ENCODE results near the gene ZNF543. TPM values are rescaled to one million over a fixed set of nuclear protein-coding genes. Genes with fewer than 3 reads are reported as not detected.

Gene ZNF543
- total and polyA plus RNA-seq, 4 experiments from 2014 or later = 1.9 to 10.7 (median 7.8) TPM

- Mint-ChIP-seq H3K27ac (no peak within 1 kb of the TSS), H3K36me3 (peaks cover 14 to 42% of the 10 kb centered on the region in 2 donors), H3K27me3 (no peaks in the 10 kb centered on the region), H3K4me1 (peaks cover 6 to 39% (median 27%) of the 10 kb centered on the region in 4 donors), H3K4me3 (no peak within 1 kb of the TSS), H3K9me3 (peaks cover 0 to 2% (median 0%) of the 10 kb centered on the region in 8 donors)
- ChIA-PET CTCF (ENCODE audit: partially characterized antibody) (no interaction called here), POLR2A (ENCODE audit: partially characterized antibody) (interaction anchor here (0.6 to 1.6 kb wide), 2 partner anchors 40 kb away, joined by 3 to 20 read pairs; partner anchors contain the start of genes ZNF543 and ZNF805)
- intact Hi-C loops (cut with micrococcal nuclease) = loop anchor here (1.0 to 5.0 kb wide), 5 partner anchors 40 to 155 kb away; partner anchors contain the start of genes TRAPPC2B, ZNF264, ZNF543 and ZNF547
- no peaks in the 10 kb centered on the region for H3K27me3 ChIP-seq (ENCODE audit: insufficient read depth, low read length)
- peak within 1 kb of the TSS; percentile 100 for H3K27ac ChIP-seq (ENCODE audit: low read depth, low read length)
- peak within 1 kb of the TSS; percentile 68 to 100 for H3K4me3 ChIP-seq (ENCODE audit: low read length in 2 of 2)
- peak; percentile 95 to 97 (median 97) for DNase-seq
- no peaks in the 10 kb centered on the region for H3K9me3 ChIP-seq (ENCODE audit: control insufficient read depth in 1 of 2, low read length in 2 of 2)
- H3K4me1 ChIP-seq (ENCODE audit: insufficient read depth, low read length) = peaks cover 38% of the 10 kb centered on the region
- peaks cover 12% of the 10 kb centered on the region for H3K36me3 ChIP-seq (ENCODE audit: insufficient read depth, low read length)
Measured at GRCh38 chr19:57280165-57280961, 39.9 kb upstream of the ZNF543 start, which contains the start of gene ZNF460. TSS of gene ZNF460 (plus strand) at chr19:57280485. CDS start at chr19:57280807, 322 bp downstream.

- POLR2A ChIA-PET (ENCODE audit: partially characterized antibody) = no interaction called here
- H3K4me1 Mint-ChIP-seq = peaks cover 8 to 43% (median 29%) of the 10 kb centered on the region in 4 donors
Measured at GRCh38 chr19:57280962-57281400, 39.3 kb upstream of the ZNF543 start.

GRCh38 chr19:57282011-57282643 is 38.1 kb upstream of the ZNF543 start:
- H3K27me3 Mint-ChIP-seq = no peaks in the 10 kb centered on the region
- peaks cover 0 to 10% (median 3%) of the 10 kb centered on the region in 8 donors for H3K9me3 Mint-ChIP-seq
- peak overlapping the region in 7 of 8 donors; percentile 69 to 82 (median 79) for H3K4me3 Mint-ChIP-seq
- ChIA-PET POLR2A (ENCODE audit: partially characterized antibody) (no interaction called here), CTCF (ENCODE audit: partially characterized antibody) (no interaction called here)
- Histone ChIP-seq H3K27me3 (ENCODE audit: insufficient read depth, low read length) (no peaks in the 10 kb centered on the region), H3K4me3 (ENCODE audit: low read length in 2 of 2) (peak overlapping the region in 1 of 2 donors; percentile 23), H3K36me3 (ENCODE audit: insufficient read depth, low read length) (peaks cover 29% of the 10 kb centered on the region), H3K27ac (ENCODE audit: low read depth, low read length) (peak overlapping the region; percentile 25), H3K4me1 (ENCODE audit: insufficient read depth, low read length) (peaks cover 38% of the 10 kb centered on the region), H3K9me3 (ENCODE audit: control insufficient read depth in 1 of 2, low read length in 2 of 2) (no peaks in the 10 kb centered on the region)
- peaks cover 32 to 53% of the 10 kb centered on the region in 2 donors for H3K36me3 Mint-ChIP-seq
- peak overlapping the region in 5 of 7 donors; percentile 63 to 90 (median 70) for H3K27ac Mint-ChIP-seq
- intact Hi-C loops (cut with micrococcal nuclease) = loop anchor here (5.0 kb wide), 1 partner anchor 90 kb away; the partner anchor contains the start of gene ZNF264
- no peak for DNase-seq
- peaks cover 12 to 47% (median 32%) of the 10 kb centered on the region in 4 donors for H3K4me1 Mint-ChIP-seq

More at GRCh38 chr19:57280962-57281400, 39.3 kb upstream of the ZNF543 start:
- Mint-ChIP-seq H3K4me3 (no peak overlapping the region), H3K27ac (no peak overlapping the region), H3K27me3 (no peaks in the 10 kb centered on the region), H3K9me3 (peaks cover 0 to 5% (median 0%) of the 10 kb centered on the region in 8 donors), H3K36me3 (peaks cover 20 to 46% of the 10 kb centered on the region in 2 donors)
- H3K27me3 ChIP-seq (ENCODE audit: insufficient read depth, low read length) = no peaks in the 10 kb centered on the region
- H3K9me3 ChIP-seq (ENCODE audit: control insufficient read depth in 1 of 2, low read length in 2 of 2) = no peaks in the 10 kb centered on the region
- DNase-seq = peak; percentile 32 to 53 (median 45)
- intact Hi-C loops (cut with micrococcal nuclease) = loop anchor here (1.0 to 5.0 kb wide), 5 partner anchors 39 to 154 kb away; partner anchors contain the start of genes TRAPPC2B, ZNF264, ZNF543 and ZNF547
- CTCF ChIA-PET (ENCODE audit: partially characterized antibody) = no interaction called here
- peaks cover 18% of the 10 kb centered on the region for H3K36me3 ChIP-seq (ENCODE audit: insufficient read depth, low read length)
- H3K4me3 ChIP-seq (ENCODE audit: low read length in 2 of 2) = peak overlapping the region; percentile 68 to 100
- peaks cover 38% of the 10 kb centered on the region for H3K4me1 ChIP-seq (ENCODE audit: insufficient read depth, low read length)
- peak overlapping the region; percentile 100 for H3K27ac ChIP-seq (ENCODE audit: low read depth, low read length)

GRCh38 chr19:57288373-57288772 is 31.9 kb upstream of the ZNF543 start:
- Mint-ChIP-seq H3K27ac (peak overlapping the region in 1 of 7 donors; percentile 57), H3K4me1 (peaks cover 13 to 34% (median 16%) of the 10 kb centered on the region in 4 donors), H3K27me3 (no peaks in the 10 kb centered on the region), H3K9me3 (peaks cover 3 to 64% (median 45%) of the 10 kb centered on the region in 8 donors), H3K36me3 (peaks cover 82 to 83% of the 10 kb centered on the region in 2 donors), H3K4me3 (peak overlapping the region in 1 of 8 donors; percentile 10)
- Histone ChIP-seq H3K27me3 (ENCODE audit: insufficient read depth, low read length) (no peaks in the 10 kb centered on the region), H3K4me3 (ENCODE audit: low read length in 2 of 2) (no peak overlapping the region), H3K9me3 (ENCODE audit: control insufficient read depth in 1 of 2, low read length in 2 of 2) (peaks cover 4 to 20% of the 10 kb centered on the region in 2 donors), H3K27ac (ENCODE audit: low read depth, low read length) (no peak overlapping the region), H3K36me3 (ENCODE audit: insufficient read depth, low read length) (peaks cover 81% of the 10 kb centered on the region), H3K4me1 (ENCODE audit: insufficient read depth, low read length) (peaks cover 5% of the 10 kb centered on the region)
- POLR2A ChIA-PET (ENCODE audit: partially characterized antibody) = interaction anchor here (0.8 kb wide), 1 partner anchor 10 kb away, joined by 3 read pairs; no protein-coding TSS in a partner anchor
- CTCF ChIA-PET (ENCODE audit: partially characterized antibody) = no interaction called here
- no peak for DNase-seq
- intact Hi-C loops (cut with micrococcal nuclease) = no loop called here

GRCh38 chr19:57290970-57291369 is 29.3 kb upstream of the ZNF543 start:
- Mint-ChIP-seq H3K4me3 (no peak overlapping the region), H3K9me3 (peaks cover 8 to 83% (median 67%) of the 10 kb centered on the region in 8 donors), H3K4me1 (peaks cover 5 to 15% (median 8%) of the 10 kb centered on the region in 4 donors), H3K27ac (no peak overlapping the region), H3K36me3 (peaks cover 88 to 92% of the 10 kb centered on the region in 2 donors), H3K27me3 (no peaks in the 10 kb centered on the region)
- POLR2A ChIA-PET (ENCODE audit: partially characterized antibody) = no interaction called here
- H3K4me3 ChIP-seq (ENCODE audit: low read length in 2 of 2) = peak overlapping the region in 1 of 2 donors; percentile 0
- intact Hi-C loops (cut with micrococcal nuclease) = no loop called here
- peaks cover 68% of the 10 kb centered on the region for H3K36me3 ChIP-seq (ENCODE audit: insufficient read depth, low read length)
- peaks cover 4 to 20% of the 10 kb centered on the region in 2 donors for H3K9me3 ChIP-seq (ENCODE audit: control insufficient read depth in 1 of 2, low read length in 2 of 2)
- CTCF ChIA-PET (ENCODE audit: partially characterized antibody) = no interaction called here
- no peak for DNase-seq
- H3K4me1 ChIP-seq (ENCODE audit: insufficient read depth, low read length) = no peaks in the 10 kb centered on the region
- no peaks in the 10 kb centered on the region for H3K27me3 ChIP-seq (ENCODE audit: insufficient read depth, low read length)
- H3K27ac ChIP-seq (ENCODE audit: low read depth, low read length) = no peak overlapping the region

GRCh38 chr19:57292547-57292946 is 27.7 kb upstream of the ZNF543 start:
- Mint-ChIP-seq H3K9me3 (peaks cover 10 to 85% (median 64%) of the 10 kb centered on the region in 8 donors), H3K4me3 (no peak overlapping the region), H3K27me3 (no peaks in the 10 kb centered on the region), H3K36me3 (peaks cover 88 to 91% of the 10 kb centered on the region in 2 donors), H3K4me1 (peaks cover 7 to 15% (median 9%) of the 10 kb centered on the region in 4 donors), H3K27ac (no peak overlapping the region)
- H3K36me3 ChIP-seq (ENCODE audit: insufficient read depth, low read length) = peaks cover 53% of the 10 kb centered on the region
- H3K4me1 ChIP-seq (ENCODE audit: insufficient read depth, low read length) = no peaks in the 10 kb centered on the region
- ChIA-PET POLR2A (ENCODE audit: partially characterized antibody) (no interaction called here), CTCF (ENCODE audit: partially characterized antibody) (no interaction called here)
- intact Hi-C loops (cut with micrococcal nuclease) = no loop called here
- peaks cover 4 to 20% of the 10 kb centered on the region in 2 donors for H3K9me3 ChIP-seq (ENCODE audit: control insufficient read depth in 1 of 2, low read length in 2 of 2)
- H3K27ac ChIP-seq (ENCODE audit: low read depth, low read length) = no peak overlapping the region
- no peak for DNase-seq
- H3K4me3 ChIP-seq (ENCODE audit: low read length in 2 of 2) = no peak overlapping the region
- no peaks in the 10 kb centered on the region for H3K27me3 ChIP-seq (ENCODE audit: insufficient read depth, low read length)
